ENCODE results near the gene OR7G3. TPM values are rescaled to one million over a fixed set of nuclear protein-coding genes. Genes with fewer than 3 reads are reported as not detected.

The OR7G3 gene
- total RNA-seq, 2 experiments from 2014 or later = not detected

DNA sequence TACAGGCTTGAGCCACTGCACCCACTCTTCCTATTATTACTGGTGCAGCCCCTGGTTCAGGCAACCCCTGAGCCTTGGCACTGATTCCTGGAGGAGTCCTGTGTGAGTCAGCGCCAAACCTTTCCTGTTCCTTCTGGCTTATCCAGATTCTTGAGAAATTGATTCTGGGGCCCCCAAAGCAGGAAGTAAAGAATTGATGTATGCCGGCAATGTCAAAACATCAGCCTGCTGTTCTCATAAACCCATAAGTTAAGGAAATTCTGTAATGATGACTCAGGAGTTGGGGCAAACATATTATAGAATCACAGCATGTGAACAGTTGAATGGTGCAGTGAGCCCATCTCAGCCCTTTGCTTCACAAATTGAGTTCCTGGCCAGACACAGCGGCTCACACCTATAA lies 1.4 kb upstream of the OR7G3 start:
- intact Hi-C loops (cut with micrococcal nuclease; ENCODE audit: unreplicated experiment) = no loop called here

GRCh38 chr19:9116547-9116946 lies 10.2 kb downstream of the OR7G3 start:
- no peak overlapping the region for H2AFZ ChIP-seq (ENCODE audit: low read length)
- H3K79me2 ChIP-seq (ENCODE audit: insufficient read depth, low read depth, low read length) = no peaks in the 10 kb centered on the region
- no peak overlapping the region for H3K4me3 ChIP-seq (ENCODE audit: low read depth, low read length, poor library complexity, severe bottlenecking)
- no peaks in the 10 kb centered on the region for H3K9me3 ChIP-seq (ENCODE audit: low read length)
- H3K36me3 ChIP-seq (ENCODE audit: insufficient read depth, low read length) = no peaks in the 10 kb centered on the region
- no peak for DNase-seq (ENCODE audit: low spot score)
- no peak for TF ChIP-seq CTCF (conservative IDR thresholded peaks at IDR 0.05; ENCODE audit: low read length)
- TF ChIP-seq EZH2phosphoT487 (IDR thresholded peaks at IDR 0.05; ENCODE audit: borderline replicate concordance, low read depth, low read length) = no peak
- no peak overlapping the region for H3K4me2 ChIP-seq (ENCODE audit: low read length)
- H3K9me2 ChIP-seq (ENCODE audit: insufficient read depth, low read length) = no peaks in the 10 kb centered on the region
- no TSS peak for BruUV-seq (replicated peaks)
- H4K20me1 ChIP-seq (ENCODE audit: insufficient read depth, low read length) = no peaks in the 10 kb centered on the region
- H3K27ac ChIP-seq (ENCODE audit: low read depth, low read length, poor library complexity, severe bottlenecking) = no peak overlapping the region
- CTCF ChIA-PET (ENCODE audit: unreplicated experiment) = no interaction called here
- no peaks in the 10 kb centered on the region for H3K4me1 ChIP-seq (ENCODE audit: insufficient read depth, low read length, poor library complexity, severe bottlenecking)
- intact Hi-C loops (cut with micrococcal nuclease; ENCODE audit: unreplicated experiment) = no loop called here
- POLR2A ChIA-PET = interaction anchor here (0.6 kb wide), 1 partner anchor 466 kb away, joined by 3 read pairs; no protein-coding TSS in a partner anchor

More for the DNA sequence above, 1.4 kb upstream of the OR7G3 start:
- TF ChIP-seq CTCF (conservative IDR thresholded peaks at IDR 0.05; ENCODE audit: low read length) (no peak), EZH2phosphoT487 (IDR thresholded peaks at IDR 0.05; ENCODE audit: borderline replicate concordance, low read depth, low read length) (no peak)
- Histone ChIP-seq H4K20me1 (ENCODE audit: insufficient read depth, low read length) (no peaks in the 10 kb centered on the region), H3K4me3 (ENCODE audit: low read depth, low read length, poor library complexity, severe bottlenecking) (no peak overlapping the region), H3K27ac (ENCODE audit: low read depth, low read length, poor library complexity, severe bottlenecking) (no peak overlapping the region), H3K79me2 (ENCODE audit: insufficient read depth, low read depth, low read length) (no peaks in the 10 kb centered on the region), H3K4me2 (ENCODE audit: low read length) (no peak overlapping the region), H3K4me1 (ENCODE audit: insufficient read depth, low read length, poor library complexity, severe bottlenecking) (peaks cover 2% of the 10 kb centered on the region), H3K9me3 (ENCODE audit: low read length) (no peaks in the 10 kb centered on the region), H2AFZ (ENCODE audit: low read length) (no peak overlapping the region), H3K9me2 (ENCODE audit: insufficient read depth, low read length) (no peaks in the 10 kb centered on the region), H3K36me3 (ENCODE audit: insufficient read depth, low read length) (no peaks in the 10 kb centered on the region)
- DNase-seq (ENCODE audit: low spot score) = no peak
- ChIA-PET CTCF (ENCODE audit: unreplicated experiment) (no interaction called here), POLR2A (no interaction called here)
- no TSS peak for BruUV-seq (replicated peaks)

- ChIA-PET POLR2A (interaction anchor here (0.7 kb wide), 1 partner anchor 706 kb away, joined by 3 read pairs; no protein-coding TSS in a partner anchor), CTCF (ENCODE audit: unreplicated experiment) (no interaction called here)
- H3K27ac ChIP-seq (ENCODE audit: low read depth, low read length, poor library complexity, severe bottlenecking) = no peak within 1 kb of the TSS
- H3K79me2 ChIP-seq (ENCODE audit: insufficient read depth, low read depth, low read length) = no peaks in the 10 kb centered on the region
- H3K36me3 ChIP-seq (ENCODE audit: insufficient read depth, low read length) = no peaks in the 10 kb centered on the region
- H3K9me3 ChIP-seq (ENCODE audit: low read length) = no peaks in the 10 kb centered on the region
- DNase-seq (ENCODE audit: low spot score) = no peak
- intact Hi-C loops (cut with micrococcal nuclease; ENCODE audit: unreplicated experiment) = no loop called here
- no peaks in the 10 kb centered on the region for H3K4me1 ChIP-seq (ENCODE audit: insufficient read depth, low read length, poor library complexity, severe bottlenecking)
- H3K4me3 ChIP-seq (ENCODE audit: low read depth, low read length, poor library complexity, severe bottlenecking) = no peak within 1 kb of the TSS
- no peak within 1 kb of the TSS for H2AFZ ChIP-seq (ENCODE audit: low read length)
- H3K4me2 ChIP-seq (ENCODE audit: low read length) = no peak within 1 kb of the TSS
- no TSS peak for BruUV-seq (replicated peaks)
- H4K20me1 ChIP-seq (ENCODE audit: insufficient read depth, low read length) = no peaks in the 10 kb centered on the region
- H3K9me2 ChIP-seq (ENCODE audit: insufficient read depth, low read length) = no peaks in the 10 kb centered on the region
- no peak for TF ChIP-seq EZH2phosphoT487 (IDR thresholded peaks at IDR 0.05; ENCODE audit: borderline replicate concordance, low read depth, low read length)
- TF ChIP-seq CTCF (conservative IDR thresholded peaks at IDR 0.05; ENCODE audit: low read length) = no peak
Observed at GRCh38 chr19:9115307-9115813, 11.4 kb downstream of the OR7G3 start, which contains the start of gene OR7G1. Gene OR7G1, minus strand, starts transcription at chr19:9115763. Its CDS starts 0 bp downstream, at chr19:9115763.
